HEK293 (cell line): ENCODE data around the gene CD151.

Experiments
- CTCF ChIA-PET: fragments of 350-600 bp; formaldehyde crosslinking; extraction: SDS; loops from one replicate; lab custom pipeline; 2021; ENCODE audit warnings: antibody characterized with exemption; lab: Yijun Ruan, JAX
- POLR2A ChIA-PET: fragments of 300-600 bp; formaldehyde crosslinking; extraction: SDS; loops from one replicate; lab custom pipeline; 2020; ENCODE audit warnings: antibody characterized with exemption, inconsistent platforms; lab: Yijun Ruan, JAX
- H3K27ac ChIP-seq: fragments of 200-500 bp; sonication (Bioruptor generic); 2 replicates; pipeline ENCODE4 v1.5.1; 2014; ENCODE audit warnings: low read depth, low read length, control low read depth, inconsistent platforms; ENCODE audit errors: extremely low read depth
- H3K36me3 ChIP-seq, 2 experiments: fragments of 200-500 bp in 1 of 2; sonication (Bioruptor generic) in 1 of 2; 1 replicate in 1 of 2; 2 replicates in 1 of 2; pipeline ENCODE4 v1.5.1; 2014 to 2017; ENCODE audit warnings: inconsistent platforms in 2 of 2, low read length in 2 of 2; ENCODE audit not compliant: control insufficient read depth in 2 of 2, insufficient read depth in 1 of 2
- H3K4me1 ChIP-seq: fragments of 200-500 bp; sonication (Bioruptor generic); 2 replicates; pipeline ENCODE4 v1.5.1; 2014; ENCODE audit warnings: mild to moderate bottlenecking, low read length, inconsistent platforms; ENCODE audit not compliant: control insufficient read depth, insufficient read depth
- H3K4me3 ChIP-seq: 2 replicates; pipeline ENCODE4 v1.5.1; 2011; ENCODE audit warnings: low read depth, mild to moderate bottlenecking, control low read depth, low read length, moderate library complexity
- H3K9me3 ChIP-seq: fragments of 200-500 bp; sonication (Bioruptor generic); 2 replicates; pipeline ENCODE4 v1.5.1; 2014; ENCODE audit warnings: low read depth, low read length, inconsistent platforms; ENCODE audit not compliant: control insufficient read depth, insufficient read depth
- FEZF1 ChIP-seq: fragments of 450-650 bp; formaldehyde crosslinking; IDR thresholded peaks from 2 replicates; pipeline ENCODE4 v1.5.1; 2016; ENCODE audit warnings: missing biosample characterization, missing genetic modification characterization
- SCRT1 ChIP-seq: fragments of 450-650 bp; formaldehyde crosslinking; IDR thresholded peaks from 2 replicates; pipeline ENCODE4 v1.5.1; 2016; ENCODE audit warnings: missing biosample characterization, missing genetic modification characterization, borderline replicate concordance
- ZNF114 ChIP-seq: fragments of 450-650 bp; formaldehyde crosslinking; IDR thresholded peaks from 2 replicates; pipeline ENCODE4 v1.5.0; 2017; ENCODE audit warnings: missing biosample characterization, missing genetic modification characterization
- ZNF211 ChIP-seq: fragments of 450-650 bp; formaldehyde crosslinking; IDR thresholded peaks from 2 replicates; pipeline ENCODE4 v1.5.1; 2016; ENCODE audit warnings: low read depth, missing biosample characterization, missing genetic modification characterization
- ZNF274 ChIP-seq, 2 experiments: fragments of 200-500 bp in 1 of 2; fragments of 450-650 bp in 1 of 2; sonication (Bioruptor generic) in 1 of 2; formaldehyde crosslinking in 1 of 2; IDR thresholded peaks; 2 replicates each; pipeline versions ENCODE4 v1.5.1 to v1.6.1; 2014 to 2016; ENCODE audit warnings: borderline replicate concordance in 1 of 2, inconsistent platforms in 1 of 2, low read length in 1 of 2, missing biosample characterization in 1 of 2, missing genetic modification characterization in 1 of 2
- ZNF660 ChIP-seq: fragments of 450-650 bp; IDR thresholded peaks from 2 replicates; pipeline ENCODE4 v1.5.1; 2018; ENCODE audit warnings: missing biosample characterization, mild to moderate bottlenecking, missing genetic modification characterization
- ZNF837 ChIP-seq: fragments of 450-650 bp; formaldehyde crosslinking; IDR thresholded peaks from 2 replicates; pipeline ENCODE4 v1.5.1; 2016; ENCODE audit warnings: missing biosample characterization, missing genetic modification characterization
- TF ChIP-seq, protein P1 (sequence below): fragments of 450-650 bp; formaldehyde crosslinking; IDR thresholded peaks from 2 replicates; pipeline ENCODE4 v1.5.1; 2016; ENCODE audit warnings: missing biosample characterization, missing genetic modification characterization
- TF ChIP-seq, protein P2 (sequence below): fragments of 450-650 bp; formaldehyde crosslinking; IDR thresholded peaks from 2 replicates; pipeline ENCODE4 v1.5.1; 2016; ENCODE audit warnings: missing biosample characterization, missing genetic modification characterization
- TF ChIP-seq, protein P3 (sequence below): fragments of 450-650 bp; formaldehyde crosslinking; IDR thresholded peaks from 2 replicates; pipeline ENCODE4 v1.5.1; 2016; ENCODE audit warnings: missing biosample characterization, missing genetic modification characterization
- TF ChIP-seq, protein P4 (sequence below): fragments of 450-650 bp; formaldehyde crosslinking; IDR thresholded peaks from 2 replicates; pipeline ENCODE4 v1.5.1; 2016; ENCODE audit warnings: missing biosample characterization, missing genetic modification characterization, borderline replicate concordance
- TF ChIP-seq, protein P5 (sequence below): fragments of 450-650 bp; formaldehyde crosslinking; IDR thresholded peaks from 2 replicates; pipeline ENCODE4 v1.5.1; 2016; ENCODE audit warnings: missing biosample characterization, missing genetic modification characterization

The CD151 gene

DNA sequence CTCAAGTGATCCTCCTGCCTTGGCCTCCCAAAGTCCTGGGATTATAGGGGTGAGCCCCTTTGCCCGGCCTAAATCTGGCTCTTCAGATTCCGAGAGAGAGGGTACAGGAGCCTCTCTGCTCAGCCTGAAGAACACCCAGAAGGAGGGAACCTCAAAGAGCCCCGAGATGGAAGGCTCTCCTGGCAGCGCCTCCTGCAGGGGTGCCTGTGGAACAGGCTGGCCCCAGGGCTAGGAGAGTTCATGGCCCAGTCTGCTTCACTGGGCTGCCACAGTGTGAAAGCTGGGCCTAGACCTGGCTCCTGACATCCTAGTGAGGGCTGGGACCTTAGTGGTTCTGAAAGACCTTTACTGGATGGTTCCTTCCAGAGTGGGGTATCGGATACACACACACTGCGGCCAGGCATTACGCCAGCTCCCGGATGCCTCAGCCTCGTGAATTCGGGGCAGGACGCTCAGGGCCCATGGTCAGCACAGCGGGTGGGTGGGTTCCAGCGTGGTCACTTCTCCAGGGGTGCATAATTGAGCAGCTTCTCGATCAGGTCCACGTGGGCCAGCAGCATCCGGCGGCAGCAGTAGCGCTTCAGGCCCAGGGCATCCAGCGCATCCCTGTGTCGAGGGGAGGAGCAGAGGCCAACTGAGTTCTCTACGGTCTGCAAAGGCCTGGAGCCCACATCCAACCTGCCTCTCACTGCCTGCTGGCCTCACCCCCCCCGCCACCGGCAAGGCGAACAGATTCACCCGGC, 7.3 kb downstream of the CD151 start:
- Histone ChIP-seq H3K9me3 (no peaks in the 10 kb centered on the region), H3K36me3 (peaks cover 0 to 55% of the 10 kb centered on the region in 2 experiments; a peak in 1 of 3 replicates), H3K4me1 (0 out of 2 replicates have a peak, but pooled peaks cover 3% of the 10 kb centered on the region), H3K27ac (no peak overlapping the region), H3K4me3 (no peak overlapping the region)
- ChIA-PET CTCF (interaction anchor here (0.7 to 1.4 kb wide), 5 partner anchors 20 to 819 kb away, joined by 3 to 6 read pairs (median 4); no protein-coding TSS in a partner anchor), POLR2A (interaction anchor here (1.0 to 15.0 kb wide), 4 partner anchors 9 to 34 kb away, joined by 3 to 202 read pairs (median 38); partner anchors contain the start of genes CD151, CRACR2B and PNPLA2)
- TF ChIP-seq ZNF114 (tag by site-specific recombination) (no peak), ZNF274 (IDR thresholded peaks at IDR 0.05; ENCODE audit: low read length) (no peak), ZNF274 (tag by site-specific recombination; IDR thresholded peaks at IDR 0.05; ENCODE audit: borderline replicate concordance) (no peak), ZNF660 (tag by site-specific recombination) (no peak), FEZF1 (tag by site-specific recombination) (no peak), SCRT1 (tag by site-specific recombination) (no peak), ZNF837 (tag by site-specific recombination) (no peak), ZNF211 (tag by site-specific recombination) (no peak)
- TF ChIP-seq, protein P1, sequence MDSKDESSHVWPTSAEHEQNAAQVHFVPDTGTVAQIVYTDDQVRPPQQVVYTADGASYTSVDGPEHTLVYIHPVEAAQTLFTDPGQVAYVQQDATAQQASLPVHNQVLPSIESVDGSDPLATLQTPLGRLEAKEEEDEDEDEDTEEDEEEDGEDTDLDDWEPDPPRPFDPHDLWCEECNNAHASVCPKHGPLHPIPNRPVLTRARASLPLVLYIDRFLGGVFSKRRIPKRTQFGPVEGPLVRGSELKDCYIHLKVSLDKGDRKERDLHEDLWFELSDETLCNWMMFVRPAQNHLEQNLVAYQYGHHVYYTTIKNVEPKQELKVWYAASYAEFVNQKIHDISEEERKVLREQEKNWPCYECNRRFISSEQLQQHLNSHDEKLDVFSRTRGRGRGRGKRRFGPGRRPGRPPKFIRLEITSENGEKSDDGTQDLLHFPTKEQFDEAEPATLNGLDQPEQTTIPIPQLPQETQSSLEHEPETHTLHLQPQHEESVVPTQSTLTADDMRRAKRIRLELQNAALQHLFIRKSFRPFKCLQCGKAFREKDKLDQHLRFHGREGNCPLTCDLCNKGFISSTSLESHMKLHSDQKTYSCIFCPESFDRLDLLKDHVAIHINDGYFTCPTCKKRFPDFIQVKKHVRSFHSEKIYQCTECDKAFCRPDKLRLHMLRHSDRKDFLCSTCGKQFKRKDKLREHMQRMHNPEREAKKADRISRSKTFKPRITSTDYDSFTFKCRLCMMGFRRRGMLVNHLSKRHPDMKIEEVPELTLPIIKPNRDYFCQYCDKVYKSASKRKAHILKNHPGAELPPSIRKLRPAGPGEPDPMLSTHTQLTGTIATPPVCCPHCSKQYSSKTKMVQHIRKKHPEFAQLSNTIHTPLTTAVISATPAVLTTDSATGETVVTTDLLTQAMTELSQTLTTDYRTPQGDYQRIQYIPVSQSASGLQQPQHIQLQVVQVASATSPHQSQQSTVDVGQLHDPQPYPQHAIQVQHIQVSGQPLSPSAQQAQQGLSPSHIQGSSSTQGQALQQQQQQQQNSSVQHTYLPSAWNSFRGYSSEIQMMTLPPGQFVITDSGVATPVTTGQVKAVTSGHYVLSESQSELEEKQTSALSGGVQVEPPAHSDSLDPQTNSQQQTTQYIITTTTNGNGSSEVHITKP (tag by site-specific recombination): 0 out of 2 replicates have a peak, but pooled peaks have one; percentile 19
- TF ChIP-seq, protein P2, sequence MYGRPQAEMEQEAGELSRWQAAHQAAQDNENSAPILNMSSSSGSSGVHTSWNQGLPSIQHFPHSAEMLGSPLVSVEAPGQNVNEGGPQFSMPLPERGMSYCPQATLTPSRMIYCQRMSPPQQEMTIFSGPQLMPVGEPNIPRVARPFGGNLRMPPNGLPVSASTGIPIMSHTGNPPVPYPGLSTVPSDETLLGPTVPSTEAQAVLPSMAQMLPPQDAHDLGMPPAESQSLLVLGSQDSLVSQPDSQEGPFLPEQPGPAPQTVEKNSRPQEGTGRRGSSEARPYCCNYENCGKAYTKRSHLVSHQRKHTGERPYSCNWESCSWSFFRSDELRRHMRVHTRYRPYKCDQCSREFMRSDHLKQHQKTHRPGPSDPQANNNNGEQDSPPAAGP: no peak
- TF ChIP-seq, protein P3, sequence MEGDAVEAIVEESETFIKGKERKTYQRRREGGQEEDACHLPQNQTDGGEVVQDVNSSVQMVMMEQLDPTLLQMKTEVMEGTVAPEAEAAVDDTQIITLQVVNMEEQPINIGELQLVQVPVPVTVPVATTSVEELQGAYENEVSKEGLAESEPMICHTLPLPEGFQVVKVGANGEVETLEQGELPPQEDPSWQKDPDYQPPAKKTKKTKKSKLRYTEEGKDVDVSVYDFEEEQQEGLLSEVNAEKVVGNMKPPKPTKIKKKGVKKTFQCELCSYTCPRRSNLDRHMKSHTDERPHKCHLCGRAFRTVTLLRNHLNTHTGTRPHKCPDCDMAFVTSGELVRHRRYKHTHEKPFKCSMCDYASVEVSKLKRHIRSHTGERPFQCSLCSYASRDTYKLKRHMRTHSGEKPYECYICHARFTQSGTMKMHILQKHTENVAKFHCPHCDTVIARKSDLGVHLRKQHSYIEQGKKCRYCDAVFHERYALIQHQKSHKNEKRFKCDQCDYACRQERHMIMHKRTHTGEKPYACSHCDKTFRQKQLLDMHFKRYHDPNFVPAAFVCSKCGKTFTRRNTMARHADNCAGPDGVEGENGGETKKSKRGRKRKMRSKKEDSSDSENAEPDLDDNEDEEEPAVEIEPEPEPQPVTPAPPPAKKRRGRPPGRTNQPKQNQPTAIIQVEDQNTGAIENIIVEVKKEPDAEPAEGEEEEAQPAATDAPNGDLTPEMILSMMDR (tag by site-specific recombination): peak; percentile 32; the same call in 1 of the 2 replicates
- TF ChIP-seq, protein P4, sequence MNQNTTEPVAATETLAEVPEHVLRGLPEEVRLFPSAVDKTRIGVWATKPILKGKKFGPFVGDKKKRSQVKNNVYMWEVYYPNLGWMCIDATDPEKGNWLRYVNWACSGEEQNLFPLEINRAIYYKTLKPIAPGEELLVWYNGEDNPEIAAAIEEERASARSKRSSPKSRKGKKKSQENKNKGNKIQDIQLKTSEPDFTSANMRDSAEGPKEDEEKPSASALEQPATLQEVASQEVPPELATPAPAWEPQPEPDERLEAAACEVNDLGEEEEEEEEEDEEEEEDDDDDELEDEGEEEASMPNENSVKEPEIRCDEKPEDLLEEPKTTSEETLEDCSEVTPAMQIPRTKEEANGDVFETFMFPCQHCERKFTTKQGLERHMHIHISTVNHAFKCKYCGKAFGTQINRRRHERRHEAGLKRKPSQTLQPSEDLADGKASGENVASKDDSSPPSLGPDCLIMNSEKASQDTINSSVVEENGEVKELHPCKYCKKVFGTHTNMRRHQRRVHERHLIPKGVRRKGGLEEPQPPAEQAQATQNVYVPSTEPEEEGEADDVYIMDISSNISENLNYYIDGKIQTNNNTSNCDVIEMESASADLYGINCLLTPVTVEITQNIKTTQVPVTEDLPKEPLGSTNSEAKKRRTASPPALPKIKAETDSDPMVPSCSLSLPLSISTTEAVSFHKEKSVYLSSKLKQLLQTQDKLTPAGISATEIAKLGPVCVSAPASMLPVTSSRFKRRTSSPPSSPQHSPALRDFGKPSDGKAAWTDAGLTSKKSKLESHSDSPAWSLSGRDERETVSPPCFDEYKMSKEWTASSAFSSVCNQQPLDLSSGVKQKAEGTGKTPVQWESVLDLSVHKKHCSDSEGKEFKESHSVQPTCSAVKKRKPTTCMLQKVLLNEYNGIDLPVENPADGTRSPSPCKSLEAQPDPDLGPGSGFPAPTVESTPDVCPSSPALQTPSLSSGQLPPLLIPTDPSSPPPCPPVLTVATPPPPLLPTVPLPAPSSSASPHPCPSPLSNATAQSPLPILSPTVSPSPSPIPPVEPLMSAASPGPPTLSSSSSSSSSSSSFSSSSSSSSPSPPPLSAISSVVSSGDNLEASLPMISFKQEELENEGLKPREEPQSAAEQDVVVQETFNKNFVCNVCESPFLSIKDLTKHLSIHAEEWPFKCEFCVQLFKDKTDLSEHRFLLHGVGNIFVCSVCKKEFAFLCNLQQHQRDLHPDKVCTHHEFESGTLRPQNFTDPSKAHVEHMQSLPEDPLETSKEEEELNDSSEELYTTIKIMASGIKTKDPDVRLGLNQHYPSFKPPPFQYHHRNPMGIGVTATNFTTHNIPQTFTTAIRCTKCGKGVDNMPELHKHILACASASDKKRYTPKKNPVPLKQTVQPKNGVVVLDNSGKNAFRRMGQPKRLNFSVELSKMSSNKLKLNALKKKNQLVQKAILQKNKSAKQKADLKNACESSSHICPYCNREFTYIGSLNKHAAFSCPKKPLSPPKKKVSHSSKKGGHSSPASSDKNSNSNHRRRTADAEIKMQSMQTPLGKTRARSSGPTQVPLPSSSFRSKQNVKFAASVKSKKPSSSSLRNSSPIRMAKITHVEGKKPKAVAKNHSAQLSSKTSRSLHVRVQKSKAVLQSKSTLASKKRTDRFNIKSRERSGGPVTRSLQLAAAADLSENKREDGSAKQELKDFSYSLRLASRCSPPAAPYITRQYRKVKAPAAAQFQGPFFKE (tag by site-specific recombination): no peak
- TF ChIP-seq, protein P5, sequence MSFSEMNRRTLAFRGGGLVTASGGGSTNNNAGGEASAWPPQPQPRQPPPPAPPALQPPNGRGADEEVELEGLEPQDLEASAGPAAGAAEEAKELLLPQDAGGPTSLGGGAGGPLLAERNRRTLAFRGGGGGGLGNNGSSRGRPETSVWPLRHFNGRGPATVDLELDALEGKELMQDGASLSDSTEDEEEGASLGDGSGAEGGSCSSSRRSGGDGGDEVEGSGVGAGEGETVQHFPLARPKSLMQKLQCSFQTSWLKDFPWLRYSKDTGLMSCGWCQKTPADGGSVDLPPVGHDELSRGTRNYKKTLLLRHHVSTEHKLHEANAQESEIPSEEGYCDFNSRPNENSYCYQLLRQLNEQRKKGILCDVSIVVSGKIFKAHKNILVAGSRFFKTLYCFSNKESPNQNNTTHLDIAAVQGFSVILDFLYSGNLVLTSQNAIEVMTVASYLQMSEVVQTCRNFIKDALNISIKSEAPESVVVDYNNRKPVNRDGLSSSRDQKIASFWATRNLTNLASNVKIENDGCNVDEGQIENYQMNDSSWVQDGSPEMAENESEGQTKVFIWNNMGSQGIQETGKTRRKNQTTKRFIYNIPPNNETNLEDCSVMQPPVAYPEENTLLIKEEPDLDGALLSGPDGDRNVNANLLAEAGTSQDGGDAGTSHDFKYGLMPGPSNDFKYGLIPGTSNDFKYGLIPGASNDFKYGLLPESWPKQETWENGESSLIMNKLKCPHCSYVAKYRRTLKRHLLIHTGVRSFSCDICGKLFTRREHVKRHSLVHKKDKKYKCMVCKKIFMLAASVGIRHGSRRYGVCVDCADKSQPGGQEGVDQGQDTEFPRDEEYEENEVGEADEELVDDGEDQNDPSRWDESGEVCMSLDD (tag by site-specific recombination): no peak
